Measurements from ENCODE around the gene SNAPC2. TPM values are rescaled to one million over a fixed set of nuclear protein-coding genes. Genes with fewer than 3 reads are reported as not detected.
A peak's percentile ranks its signal among the peaks of the same experiment; 100 is the strongest.

Gene SNAPC2
- total and polyA plus RNA-seq, 12 donors = 8.2 to 38.2 (median 20.9) TPM

- intact Hi-C loops (cut with DNase I) = loop anchor here in 1 of 2 donors (5.0 kb wide), 1 partner anchor 42 kb away; no protein-coding TSS in a partner anchor
These were observed 15.8 kb upstream of the SNAPC2 start for GRCh38 chr19:7904074-7905020.

GRCh38 chr19:7905268-7905667, 14.9 kb upstream of the SNAPC2 start:
- Histone ChIP-seq H3K27me3 (no peaks in the 10 kb centered on the region), H3K4me3 (peak overlapping the region in 1 of 4 donors; percentile 94), H3K9me3 (replicated peaks in 1 of 3) (no peaks in the 10 kb centered on the region), H3K36me3 (replicated peaks in 1 of 2) (peaks cover 0 to 7% of the 10 kb centered on the region in 2 donors), H3K4me1 (replicated peaks in 1 of 2) (peaks cover 20 to 44% of the 10 kb centered on the region in 2 donors), H3K27ac (no peak overlapping the region)
- 61 to 74% (median 68%) methylated on average over 5 to 10 of the region's 10 CpGs for WGBS, 4 donors
- no peak for TF ChIP-seq POLR2A (IDR thresholded peaks at IDR 0.05)
- TF ChIP-seq CTCF (IDR thresholded peaks at IDR 0.05) = no peak
- intact Hi-C loops (cut with DNase I) = no loop called here
- DNase-seq = peak in 5 of 7 donors; percentile 34 to 57 (median 42)

More at GRCh38 chr19:7904074-7905020, 15.8 kb upstream of the SNAPC2 start:
- H3K4me1 ChIP-seq (replicated peaks in 1 of 2) = peaks cover 20 to 44% of the 10 kb centered on the region in 2 donors
- no peaks in the 10 kb centered on the region for H3K36me3 ChIP-seq (replicated peaks in 1 of 2)
- H3K27ac ChIP-seq = peak overlapping the region in 4 of 5 donors; percentile 49 to 92 (median 86)
- peak; percentile 50 to 79 (median 66) for DNase-seq
- no peaks in the 10 kb centered on the region for H3K9me3 ChIP-seq (replicated peaks in 1 of 3)
- TF ChIP-seq CTCF (IDR thresholded peaks at IDR 0.05) = no peak
- no peak for TF ChIP-seq POLR2A (IDR thresholded peaks at IDR 0.05)
- H3K27me3 ChIP-seq = no peaks in the 10 kb centered on the region
- WGBS, 4 donors = 9 to 48% (median 22%) methylated on average over 14 to 63 of the region's 68 CpGs
- H3K4me3 ChIP-seq = peak overlapping the region; percentile 33 to 94 (median 75)

GRCh38 chr19:7905859-7906258, 14.3 kb upstream of the SNAPC2 start:
- Histone ChIP-seq H3K9me3 (replicated peaks in 1 of 3) (no peaks in the 10 kb centered on the region), H3K4me3 (no peak overlapping the region), H3K27me3 (no peaks in the 10 kb centered on the region), H3K27ac (no peak overlapping the region), H3K4me1 (replicated peaks in 1 of 2) (peaks cover 20 to 44% of the 10 kb centered on the region in 2 donors), H3K36me3 (replicated peaks in 1 of 2) (peaks cover 0 to 13% of the 10 kb centered on the region in 2 donors)
- TF ChIP-seq CTCF (IDR thresholded peaks at IDR 0.05) (no peak), POLR2A (IDR thresholded peaks at IDR 0.05) (no peak)
- peak in 4 of 7 donors; percentile 25 to 63 (median 31) for DNase-seq
- WGBS, 4 donors = 82 to 89% (median 86%) methylated on average over 8 to 10 of the region's 10 CpGs
- intact Hi-C loops (cut with DNase I) = no loop called here

GRCh38 chr19:7907122-7907521, 13.0 kb upstream of the SNAPC2 start:
- peaks cover 0 to 25% of the 10 kb centered on the region in 2 donors for H3K36me3 ChIP-seq (replicated peaks in 1 of 2)
- no peaks in the 10 kb centered on the region for H3K9me3 ChIP-seq (replicated peaks in 1 of 3)
- H3K4me1 ChIP-seq (replicated peaks in 1 of 2) = peaks cover 20 to 44% of the 10 kb centered on the region in 2 donors
- intact Hi-C loops (cut with DNase I) = no loop called here
- 88 to 95% (median 91%) methylated on average over 19 of the region's 19 CpGs for WGBS, 4 donors
- H3K4me3 ChIP-seq = no peak overlapping the region
- TF ChIP-seq POLR2A (IDR thresholded peaks at IDR 0.05) (no peak), CTCF (IDR thresholded peaks at IDR 0.05) (no peak)
- no peak overlapping the region for H3K27ac ChIP-seq
- no peaks in the 10 kb centered on the region for H3K27me3 ChIP-seq
- DNase-seq = peak in 2 of 7 donors; percentile 22 to 57

Data from adrenal gland (tissue), 12 donors.